Activated T-cell treated with anti-CD3 and anti-CD28 coated beads, Interleukin-2, amount 50 U/mL, for 4 hours (primary cell): ENCODE measurements around the gene NKG7. TPM values are rescaled to one million over a fixed set of nuclear protein-coding genes. Genes with fewer than 3 reads are reported as not detected.

Experiments used
- ATAC-seq, 2 donors: fragments of 200-7000 bp; cut with Tn5 transposase; one replicate each; pipeline ENCODE4 v1.10.0; 2021
- DNase-seq: peaks from one replicate; pipeline ENCODE4 v3.0.0-alpha.2; 2020
- H3K27me3 Mint-ChIP-seq: one replicate; pipeline ENCODE4 v1.8.0; 2021; ENCODE audit warnings: low read depth, mixed read lengths
- H3K36me3 Mint-ChIP-seq: one replicate; pipeline ENCODE4 v1.8.0; 2022; ENCODE audit warnings: mixed read lengths; ENCODE audit not compliant: insufficient read depth
- H3K4me1 Mint-ChIP-seq: one replicate; pipeline ENCODE4 v1.8.0; 2021; ENCODE audit warnings: low read depth, mixed read lengths
- H3K4me3 Mint-ChIP-seq: one replicate; pipeline ENCODE4 v1.8.0; 2021; ENCODE audit warnings: mild to moderate bottlenecking, moderate library complexity, mixed read lengths
- H3K9me3 Mint-ChIP-seq: one replicate; pipeline ENCODE4 v1.8.0; 2021; ENCODE audit warnings: mixed read lengths
- total RNA-seq, 3 donors: library from RNA; stranded (reverse); gene quantifications; one replicate each; pipeline ENCODE4 v1.2.1, GENCODE V29; 2021

Gene NKG7
- total RNA-seq, 3 donors from 2014 or later, result 146 to 232 (median 153) TPM

DNA sequence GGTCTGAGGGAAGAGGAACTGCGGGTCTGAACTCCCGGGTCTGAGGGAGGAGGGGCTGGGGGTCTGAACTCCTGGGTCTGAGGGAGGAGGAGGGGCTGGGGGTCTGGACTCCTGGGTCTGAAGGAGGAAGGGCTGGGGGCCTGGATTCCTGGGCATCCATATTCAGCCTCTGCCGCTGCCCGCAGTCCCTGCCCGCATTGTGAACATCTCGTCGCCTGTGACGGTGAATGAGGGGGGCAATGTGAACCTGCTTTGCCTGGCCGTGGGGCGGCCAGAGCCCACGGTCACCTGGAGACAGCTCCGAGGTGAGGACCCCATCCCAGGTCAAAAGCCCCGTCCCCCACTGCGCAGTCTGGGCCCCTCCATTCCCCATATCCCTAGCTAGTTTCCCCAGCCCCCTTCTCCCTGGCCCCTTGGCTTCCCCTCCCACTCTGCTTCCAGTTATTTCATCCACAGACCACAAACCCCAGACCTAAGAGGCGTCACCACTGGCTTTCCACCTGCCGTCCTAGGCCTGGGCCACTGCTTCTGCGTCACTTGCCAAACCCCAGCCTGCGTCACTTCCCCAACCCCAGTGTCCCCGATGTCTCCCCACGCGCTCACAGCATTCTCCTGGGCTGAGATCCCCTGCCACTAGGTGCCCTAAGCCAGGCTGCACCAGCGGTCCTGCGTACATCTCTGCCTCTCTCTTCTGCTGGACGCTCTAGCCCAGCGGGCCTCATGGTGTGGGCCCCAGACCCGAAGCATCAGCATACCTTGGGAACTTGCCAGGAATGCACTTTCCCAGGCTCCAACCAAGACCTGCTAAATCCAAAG, 47.1 kb downstream of the NKG7 start:
- Mint-ChIP-seq H3K36me3 (no peaks in the 10 kb centered on the region), H3K4me3 (no peak overlapping the region), H3K9me3 (no peaks in the 10 kb centered on the region), H3K27me3 (peaks cover 72% of the 10 kb centered on the region), H3K4me1 (peaks cover 5% of the 10 kb centered on the region)
- ATAC-seq (no peak), DNase-seq (no peak)

DNA sequence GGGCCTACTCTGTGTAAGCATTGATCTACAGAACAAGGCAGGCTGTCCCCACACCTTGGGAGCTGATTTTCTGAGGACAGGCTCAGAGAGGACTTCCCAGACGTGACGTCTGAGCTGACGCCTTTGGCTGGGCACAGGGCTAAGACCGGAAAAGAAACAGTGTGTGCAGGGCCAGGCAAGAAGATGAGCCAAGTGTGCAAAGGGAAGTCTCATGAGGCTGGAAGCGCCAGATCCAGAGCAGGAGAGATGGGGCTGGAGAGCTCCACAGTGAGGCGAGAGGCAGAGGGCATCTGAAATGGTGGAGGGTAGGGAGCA, 48.3 kb downstream of the NKG7 start:
- ATAC-seq, result no peak
- no peak overlapping the region for H3K4me3 Mint-ChIP-seq
- DNase-seq, result no peak
- H3K27me3 Mint-ChIP-seq, result peaks cover 63% of the 10 kb centered on the region
- no peaks in the 10 kb centered on the region for H3K36me3 Mint-ChIP-seq
- peaks cover 5% of the 10 kb centered on the region for H3K4me1 Mint-ChIP-seq
- no peaks in the 10 kb centered on the region for H3K9me3 Mint-ChIP-seq

DNA sequence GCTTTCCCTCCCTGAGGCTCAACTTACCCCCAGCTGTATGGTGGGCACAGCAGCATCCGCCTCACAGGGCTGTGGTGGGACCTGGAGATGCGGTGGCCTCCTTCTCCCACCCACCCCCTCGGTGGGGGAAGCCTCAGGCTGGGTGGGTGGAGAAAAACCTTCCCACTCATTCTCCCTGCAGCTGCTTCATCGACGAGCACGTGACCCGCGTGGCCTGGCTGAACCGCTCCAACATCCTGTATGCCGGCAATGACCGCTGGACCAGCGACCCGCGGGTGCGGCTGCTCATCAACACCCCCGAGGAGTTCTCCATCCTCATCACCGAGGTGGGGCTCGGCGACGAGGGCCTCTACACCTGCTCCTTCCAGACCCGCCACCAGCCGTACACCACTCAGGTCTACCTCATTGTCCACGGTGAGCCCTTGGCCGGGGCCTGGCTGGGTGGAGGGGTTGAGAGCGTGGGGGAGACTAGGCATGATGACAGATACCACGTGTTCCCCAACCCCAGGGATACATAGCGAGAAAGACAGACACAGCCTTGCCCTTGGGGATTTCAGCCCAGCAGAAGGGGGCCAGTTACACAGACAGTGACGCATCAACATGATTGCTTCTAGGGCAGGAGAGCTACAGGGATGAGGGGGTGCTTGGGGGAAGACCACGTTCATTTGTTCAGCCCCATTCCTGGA, 48.8 kb downstream of the NKG7 start:
- ATAC-seq (no peak), DNase-seq (no peak)
- Mint-ChIP-seq H3K9me3 (no peaks in the 10 kb centered on the region), H3K36me3 (no peaks in the 10 kb centered on the region), H3K4me1 (peaks cover 5% of the 10 kb centered on the region), H3K27me3 (peaks cover 60% of the 10 kb centered on the region), H3K4me3 (no peak overlapping the region)

DNA sequence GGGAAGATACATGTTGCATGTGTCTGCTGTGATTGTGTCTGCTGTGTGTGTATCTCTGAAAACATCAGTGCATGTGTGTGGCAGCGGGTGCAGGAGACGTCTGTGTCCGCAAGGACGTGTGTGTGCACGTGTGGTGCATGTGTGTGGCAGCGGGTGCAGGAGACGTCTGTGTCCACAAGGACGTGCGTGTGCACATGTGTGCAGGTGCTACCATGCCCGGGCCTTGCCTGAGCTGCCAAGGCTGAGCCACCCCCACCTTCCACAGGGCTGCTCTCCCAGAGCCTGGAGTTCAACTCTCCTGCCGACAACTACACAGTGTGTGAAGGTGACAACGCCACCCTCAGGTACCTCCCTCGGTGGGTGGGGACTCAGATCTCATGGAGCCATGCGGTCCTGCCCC, 50.7 kb downstream of the NKG7 start:
- no peaks in the 10 kb centered on the region for H3K9me3 Mint-ChIP-seq
- H3K27me3 Mint-ChIP-seq, result peaks cover 56% of the 10 kb centered on the region
- no peak for DNase-seq
- no peaks in the 10 kb centered on the region for H3K4me1 Mint-ChIP-seq
- no peak overlapping the region for H3K4me3 Mint-ChIP-seq
- no peaks in the 10 kb centered on the region for H3K36me3 Mint-ChIP-seq
- no peak for ATAC-seq

Other genes starting within 250 kb of the NKG7 start
- under 1 TPM; 0.22 to 0.43 (median 0.37) TPM for gene SIGLEC9, start 247.7 kb downstream of the NKG7 start, total RNA-seq
- gene SIGLEC7, start 230.4 kb downstream of the NKG7 start, total RNA-seq, result under 1 TPM in 1 of 3 donors, not detected in 2; 0.16 TPM
- under 1 TPM; 0.11 to 0.51 (median 0.11) TPM for gene CD33, start 147.6 kb downstream of the NKG7 start, total RNA-seq
- gene SIGLECL1, start 121.6 kb downstream of the NKG7 start, total RNA-seq, result not detected
- under 1 TPM in 1 of 3 donors, not detected in 2; 0.08 TPM for gene IGLON5, start 61.0 kb downstream of the NKG7 start, total RNA-seq
- 1 to 10 TPM; 1.6 to 2.3 (median 1.8) TPM for gene VSIG10L, start 30.5 kb downstream of the NKG7 start, total RNA-seq
- 10 to 100 TPM; 65.8 to 74.9 (median 73.3) TPM for gene ETFB, start 6.3 kb downstream of the NKG7 start, total RNA-seq
- gene CLDND2, start 3.7 kb downstream of the NKG7 start, total RNA-seq, result 1 to 10 TPM; 3.8 to 6.4 (median 5.3) TPM
- under 1 TPM in 2 of 3 donors, not detected in 1; 0.58 to 0.65 TPM for gene LIM2, start 15.3 kb upstream of the NKG7 start, total RNA-seq
- not detected for gene C19orf84, start 17.9 kb upstream of the NKG7 start, total RNA-seq
- under 1 TPM; 0.43 to 0.63 (median 0.53) TPM for gene SIGLEC10, start 45.0 kb upstream of the NKG7 start, total RNA-seq
- gene SIGLEC8, start 85.8 kb upstream of the NKG7 start, total RNA-seq, result not detected
- gene CEACAM18, start 105.9 kb upstream of the NKG7 start, total RNA-seq, result not detected
- gene SIGLEC12, start 129.1 kb upstream of the NKG7 start, total RNA-seq, result 1 to 10 TPM in 1 of 3 donors, under 1 TPM in 1, not detected in 1; 0.51 to 1.3 TPM
- under 1 TPM in 1 of 3 donors, not detected in 2; 0.32 TPM for gene SIGLEC6, start 159.0 kb upstream of the NKG7 start, total RNA-seq
- 1 to 10 TPM; 5.3 to 7.5 (median 6.0) TPM for gene ZNF175, start 198.6 kb upstream of the NKG7 start, total RNA-seq